Muscle layer of duodenum (tissue), 2 donors: Measurements from ENCODE around the gene CDH8.

Experiments used
- H3K27ac ChIP-seq: one replicate; pipeline ENCODE4 v1.7.0; 2013; ENCODE audit warnings: mild to moderate bottlenecking, low read length
- H3K27me3 ChIP-seq: one replicate; pipeline ENCODE4 v1.7.0; 2013; ENCODE audit warnings: low read depth, mild to moderate bottlenecking, control low read depth, low read length
- H3K36me3 ChIP-seq, 2 donors: one replicate each; pipeline ENCODE4 v1.7.0; 2013; ENCODE audit warnings: low read length in 2 of 2, control low read depth in 1 of 2, mild to moderate bottlenecking in 1 of 2; ENCODE audit not compliant: insufficient read depth in 2 of 2, control insufficient read depth in 1 of 2
- H3K4me1 ChIP-seq, 2 donors: one replicate each; pipeline ENCODE4 v1.7.0; 2013; ENCODE audit warnings: low read length in 2 of 2, mild to moderate bottlenecking in 2 of 2, control low read depth in 1 of 2, moderate library complexity in 1 of 2; ENCODE audit not compliant: insufficient read depth in 2 of 2, control insufficient read depth in 1 of 2
- H3K4me3 ChIP-seq, 2 donors: one replicate each; pipeline ENCODE4 v1.7.0; 2013; ENCODE audit warnings: low read length in 2 of 2, low read depth in 1 of 2, mild to moderate bottlenecking in 1 of 2
- H3K9me3 ChIP-seq, 2 donors: one replicate each; pipeline ENCODE4 v1.7.0; 2013; ENCODE audit warnings: low read length in 2 of 2, control low read depth in 1 of 2, mild to moderate bottlenecking in 1 of 2; ENCODE audit not compliant: control insufficient read depth in 1 of 2
- donor health status: healthy.

CDH8 gene

GRCh38 chr16:62029947-62030346 is 6.3 kb downstream of the CDH8 start:
- Histone ChIP-seq H3K9me3 (no peaks in the 10 kb centered on the region), H3K27me3 (peaks cover 7% of the 10 kb centered on the region), H3K4me1 (peaks cover 0 to 7% of the 10 kb centered on the region in 2 donors), H3K36me3 (no peaks in the 10 kb centered on the region), H3K27ac (no peak overlapping the region), H3K4me3 (no peak overlapping the region)

- Histone ChIP-seq H3K27ac (no peak overlapping the region), H3K9me3 (no peaks in the 10 kb centered on the region)
Measured at GRCh38 chr16:62022688-62023087, 13.6 kb downstream of the CDH8 start.

GRCh38 chr16:62021161-62021581 is 15.1 kb downstream of the CDH8 start:
- Histone ChIP-seq H3K4me3 (no peak overlapping the region), H3K36me3 (no peaks in the 10 kb centered on the region), H3K4me1 (no peaks in the 10 kb centered on the region), H3K27ac (no peak overlapping the region), H3K9me3 (no peaks in the 10 kb centered on the region), H3K27me3 (no peaks in the 10 kb centered on the region)

More at GRCh38 chr16:62022688-62023087, 13.6 kb downstream of the CDH8 start:
- Histone ChIP-seq H3K27me3 (no peaks in the 10 kb centered on the region), H3K4me1 (no peaks in the 10 kb centered on the region), H3K4me3 (no peak overlapping the region), H3K36me3 (no peaks in the 10 kb centered on the region)

- Histone ChIP-seq H3K36me3 (no peaks in the 10 kb centered on the region), H3K4me1 (no peaks in the 10 kb centered on the region), H3K27me3 (no peaks in the 10 kb centered on the region), H3K9me3 (no peaks in the 10 kb centered on the region), H3K4me3 (no peak overlapping the region), H3K27ac (no peak overlapping the region)
Measured at GRCh38 chr16:62020681-62021080, 15.6 kb downstream of the CDH8 start.

- H3K4me3 ChIP-seq = no peak overlapping the region
- no peaks in the 10 kb centered on the region for H3K27me3 ChIP-seq
- no peaks in the 10 kb centered on the region for H3K9me3 ChIP-seq
- H3K4me1 ChIP-seq = no peaks in the 10 kb centered on the region
- H3K27ac ChIP-seq = no peak overlapping the region
- no peaks in the 10 kb centered on the region for H3K36me3 ChIP-seq
Measured at GRCh38 chr16:62019851-62020250, 16.4 kb downstream of the CDH8 start.

GRCh38 chr16:62018301-62019060 is 17.8 kb downstream of the CDH8 start:
- no peak overlapping the region for H3K27ac ChIP-seq
- H3K27me3 ChIP-seq = no peaks in the 10 kb centered on the region
- H3K36me3 ChIP-seq = no peaks in the 10 kb centered on the region
- H3K4me3 ChIP-seq = no peak overlapping the region
- H3K9me3 ChIP-seq = no peaks in the 10 kb centered on the region
- no peaks in the 10 kb centered on the region for H3K4me1 ChIP-seq

- no peaks in the 10 kb centered on the region for H3K36me3 ChIP-seq
- H3K4me1 ChIP-seq = no peaks in the 10 kb centered on the region
- no peaks in the 10 kb centered on the region for H3K27me3 ChIP-seq
- H3K9me3 ChIP-seq = no peaks in the 10 kb centered on the region
- H3K27ac ChIP-seq = no peak overlapping the region
- no peak overlapping the region for H3K4me3 ChIP-seq
Measured at GRCh38 chr16:62014319-62014923, 21.8 kb downstream of the CDH8 start.

- Histone ChIP-seq H3K27me3 (no peaks in the 10 kb centered on the region), H3K4me3 (no peak overlapping the region), H3K4me1 (no peaks in the 10 kb centered on the region), H3K36me3 (no peaks in the 10 kb centered on the region), H3K9me3 (no peaks in the 10 kb centered on the region), H3K27ac (no peak overlapping the region)
Measured at GRCh38 chr16:62010186-62010585, 26.1 kb downstream of the CDH8 start.

- no peak overlapping the region for H3K4me3 ChIP-seq
- no peaks in the 10 kb centered on the region for H3K36me3 ChIP-seq
- no peaks in the 10 kb centered on the region for H3K4me1 ChIP-seq
Measured at GRCh38 chr16:61998460-61998859, 37.8 kb downstream of the CDH8 start.

GRCh38 chr16:61993108-61993507 is 43.1 kb downstream of the CDH8 start:
- Histone ChIP-seq H3K36me3 (no peaks in the 10 kb centered on the region), H3K27ac (no peak overlapping the region), H3K27me3 (no peaks in the 10 kb centered on the region)

More at GRCh38 chr16:61998460-61998859, 37.8 kb downstream of the CDH8 start:
- H3K9me3 ChIP-seq = no peaks in the 10 kb centered on the region
- H3K27ac ChIP-seq = no peak overlapping the region
- no peaks in the 10 kb centered on the region for H3K27me3 ChIP-seq

GRCh38 chr16:61987474-61988012 is 48.7 kb downstream of the CDH8 start:
- H3K9me3 ChIP-seq = no peaks in the 10 kb centered on the region
- no peaks in the 10 kb centered on the region for H3K27me3 ChIP-seq
- H3K4me3 ChIP-seq = no peak overlapping the region
- no peaks in the 10 kb centered on the region for H3K36me3 ChIP-seq
- H3K4me1 ChIP-seq = no peaks in the 10 kb centered on the region
- no peak overlapping the region for H3K27ac ChIP-seq

More at GRCh38 chr16:61993108-61993507, 43.1 kb downstream of the CDH8 start:
- Histone ChIP-seq H3K9me3 (no peaks in the 10 kb centered on the region), H3K4me1 (no peaks in the 10 kb centered on the region), H3K4me3 (no peak overlapping the region)
